Measurements from ENCODE around the gene ALOX15.

GRCh38 chr17:4602041-4602440 lies 39.4 kb downstream of the ALOX15 start:
- TF ChIP-seq, protein P1, sequence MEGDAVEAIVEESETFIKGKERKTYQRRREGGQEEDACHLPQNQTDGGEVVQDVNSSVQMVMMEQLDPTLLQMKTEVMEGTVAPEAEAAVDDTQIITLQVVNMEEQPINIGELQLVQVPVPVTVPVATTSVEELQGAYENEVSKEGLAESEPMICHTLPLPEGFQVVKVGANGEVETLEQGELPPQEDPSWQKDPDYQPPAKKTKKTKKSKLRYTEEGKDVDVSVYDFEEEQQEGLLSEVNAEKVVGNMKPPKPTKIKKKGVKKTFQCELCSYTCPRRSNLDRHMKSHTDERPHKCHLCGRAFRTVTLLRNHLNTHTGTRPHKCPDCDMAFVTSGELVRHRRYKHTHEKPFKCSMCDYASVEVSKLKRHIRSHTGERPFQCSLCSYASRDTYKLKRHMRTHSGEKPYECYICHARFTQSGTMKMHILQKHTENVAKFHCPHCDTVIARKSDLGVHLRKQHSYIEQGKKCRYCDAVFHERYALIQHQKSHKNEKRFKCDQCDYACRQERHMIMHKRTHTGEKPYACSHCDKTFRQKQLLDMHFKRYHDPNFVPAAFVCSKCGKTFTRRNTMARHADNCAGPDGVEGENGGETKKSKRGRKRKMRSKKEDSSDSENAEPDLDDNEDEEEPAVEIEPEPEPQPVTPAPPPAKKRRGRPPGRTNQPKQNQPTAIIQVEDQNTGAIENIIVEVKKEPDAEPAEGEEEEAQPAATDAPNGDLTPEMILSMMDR (IDR thresholded peaks at IDR 0.05) = no peak
- no peak for TF ChIP-seq POLR2A (IDR thresholded peaks at IDR 0.05)
